HepG2 (cell line): ENCODE data around the gene ATXN2.

ENCODE experiments used
- ETV5 ChIP-seq: IDR thresholded peaks from 2 replicates; pipeline ENCODE4 v1.6.1; 2018; ENCODE audit warnings: missing biosample characterization, missing genetic modification reagents, inconsistent platforms, borderline replicate concordance
- NFE2 ChIP-seq: sonication (generic); formaldehyde crosslinking; IDR thresholded peaks from 2 replicates; pipeline ENCODE4 v1.4.0; 2020; ENCODE audit warnings: missing genetic modification reagents
- PTBP1 ChIP-seq: fragments of 200-400 bp; formaldehyde crosslinking; IDR thresholded peaks from 2 replicates; pipeline ENCODE4 v1.6.1; 2018; ENCODE audit warnings: low read length, low read depth; ENCODE audit not compliant: poor library complexity, severe bottlenecking
- RXRA ChIP-seq: sonication (generic); formaldehyde crosslinking; IDR thresholded peaks from 2 replicates; pipeline ENCODE4 v1.5.1; 2020; ENCODE audit warnings: missing genetic modification reagents
- ZNF350 ChIP-seq: sonication (generic); formaldehyde crosslinking; IDR thresholded peaks from 2 replicates; pipeline ENCODE4 v1.4.0; 2020; ENCODE audit warnings: mild to moderate bottlenecking, low read depth, missing genetic modification reagents, borderline replicate concordance

- TF ChIP-seq NFE2 (CRISPR knock-in tag) (no peak), ETV5 (CRISPR knock-in tag) (no peak), RXRA (CRISPR knock-in tag) (no peak), ZNF350 (no peak), PTBP1 (no peak)
These were observed 193.1 kb downstream of the ATXN2 start, which contains the start of gene SH2B3 for GRCh38 chr12:111405859-111406473.
